IPS-NIHi7 (cell line): Measurements from ENCODE around the gene PARP8.
A peak's percentile ranks its signal among the peaks of the same experiment; 100 is the strongest.

ENCODE experiments used
- DNase-seq: peaks from one replicate; pipeline ENCODE4 v3.0.0; 2012; ENCODE audit warnings: mixed read lengths; ENCODE audit errors: extremely low spot score

Gene PARP8

GRCh38 chr5:50846261-50846660 lies 179.8 kb downstream of the PARP8 start:
- DNase-seq = no peak

- DNase-seq = no peak
Measured at GRCh38 chr5:50849554-50849953, 183.1 kb downstream of the PARP8 start.

- no peak for DNase-seq
Measured at GRCh38 chr5:50853151-50853550, 186.7 kb downstream of the PARP8 start.

DNA sequence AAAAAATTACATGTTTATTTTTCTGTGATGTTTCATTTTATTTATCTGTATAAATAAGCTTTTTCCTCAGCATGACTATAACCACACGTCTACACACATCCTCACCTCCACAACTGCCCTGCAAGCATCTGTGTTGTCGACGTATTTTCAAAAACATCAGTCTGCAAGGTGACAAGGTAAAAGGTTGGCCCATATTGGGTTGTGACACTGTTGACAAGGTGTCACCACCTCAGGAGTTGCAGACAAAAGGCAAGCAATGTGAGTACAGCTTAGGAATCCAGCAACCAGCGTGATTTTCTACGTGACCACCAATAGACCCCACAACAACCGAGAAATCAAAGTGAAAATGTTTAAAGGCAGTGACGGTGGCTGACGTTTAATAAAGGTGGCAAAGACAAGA lies 187.6 kb downstream of the PARP8 start:
- DNase-seq = no peak

- no peak for DNase-seq
Measured at GRCh38 chr5:50855001-50855400, 188.6 kb downstream of the PARP8 start.

DNA sequence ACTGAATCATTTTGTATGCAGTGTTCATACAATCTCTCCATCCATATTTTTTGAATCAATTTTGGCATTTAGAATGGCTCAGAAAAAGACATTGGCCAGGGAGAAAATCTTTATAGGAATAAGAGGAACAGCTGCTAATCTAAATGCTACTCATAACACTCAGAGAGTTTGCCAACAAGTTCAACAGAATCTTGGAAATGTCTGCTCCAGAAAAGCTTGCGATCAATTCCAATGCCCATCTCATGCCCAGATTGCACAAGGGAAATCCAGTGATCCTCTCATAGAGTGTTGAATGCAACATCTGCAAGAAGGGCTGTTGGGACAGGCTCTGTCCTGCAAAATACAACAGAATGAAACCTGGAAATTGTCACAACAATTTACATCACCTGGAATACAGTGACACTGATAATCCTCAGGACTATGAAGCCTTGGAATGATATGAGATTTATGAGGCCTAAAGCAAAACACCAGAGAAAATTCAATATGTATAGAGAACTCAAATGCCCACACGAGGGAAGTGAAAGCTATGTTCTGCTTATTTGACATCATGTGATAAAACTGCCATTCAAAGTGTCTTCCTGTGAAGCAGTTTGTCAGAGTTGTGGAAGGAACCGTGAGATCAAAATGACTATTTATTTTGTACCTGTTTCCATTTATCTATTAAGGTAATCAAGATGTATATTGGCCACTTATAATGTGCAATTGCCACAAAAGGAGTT lies 190.1 kb downstream of the PARP8 start:
- no peak for DNase-seq

GRCh38 chr5:50863534-50864170 lies 197.2 kb downstream of the PARP8 start:
- DNase-seq = no peak

DNA sequence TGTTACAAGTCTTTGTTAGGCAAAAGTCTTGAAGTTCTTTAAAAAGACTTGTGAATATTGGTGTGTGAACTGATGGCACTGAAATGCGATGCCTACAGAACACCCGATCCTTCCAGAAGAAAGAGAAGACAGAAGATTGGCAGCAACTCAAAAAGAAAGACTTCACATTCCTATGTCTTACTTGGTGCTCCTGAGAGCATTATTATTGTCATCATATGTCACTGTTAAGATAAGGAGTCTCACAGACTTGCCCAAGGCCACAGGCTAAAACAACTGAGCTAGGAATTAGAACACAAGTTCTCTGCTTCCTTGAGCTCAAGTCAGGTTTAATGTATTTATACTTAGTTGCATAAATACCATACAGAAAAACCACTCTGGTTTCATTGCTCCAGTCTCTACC lies 198.0 kb downstream of the PARP8 start:
- DNase-seq = no peak

GRCh38 chr5:50866415-50866814 lies 200.0 kb downstream of the PARP8 start:
- no peak for DNase-seq

GRCh38 chr5:50867140-50867539 lies 200.7 kb downstream of the PARP8 start:
- DNase-seq = peak; percentile 23

DNA sequence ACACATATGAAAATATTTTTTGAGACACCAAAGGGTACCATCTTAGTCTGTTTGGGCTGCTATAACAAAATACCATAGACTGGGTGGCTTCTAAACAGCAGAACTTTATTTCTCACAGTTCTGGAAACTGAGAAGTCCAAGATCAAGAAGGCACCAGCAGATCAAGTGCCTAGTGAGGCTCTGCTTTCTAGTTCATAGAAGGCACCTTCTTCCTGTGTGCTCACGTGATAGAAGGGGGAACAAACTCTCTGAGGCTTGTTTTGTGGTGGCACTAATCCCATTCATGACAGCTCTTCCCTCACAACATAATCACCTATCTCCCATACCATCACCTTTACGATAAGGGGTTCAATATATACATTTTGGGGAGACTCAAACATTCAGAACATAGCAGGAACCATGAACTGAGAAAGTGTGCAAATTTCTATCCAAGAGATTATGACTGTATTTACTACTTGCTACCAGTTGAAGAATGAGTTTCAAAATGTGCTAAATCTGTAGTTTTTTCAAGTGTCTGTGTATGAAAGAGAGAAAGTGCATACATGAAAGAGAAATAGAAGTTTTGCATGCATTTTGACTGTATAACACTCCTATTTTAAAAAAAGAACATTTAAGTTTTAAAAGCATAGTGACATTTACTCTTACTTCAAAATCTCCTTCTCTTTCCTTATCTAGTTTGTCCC lies 207.3 kb downstream of the PARP8 start:
- no peak for DNase-seq

DNA sequence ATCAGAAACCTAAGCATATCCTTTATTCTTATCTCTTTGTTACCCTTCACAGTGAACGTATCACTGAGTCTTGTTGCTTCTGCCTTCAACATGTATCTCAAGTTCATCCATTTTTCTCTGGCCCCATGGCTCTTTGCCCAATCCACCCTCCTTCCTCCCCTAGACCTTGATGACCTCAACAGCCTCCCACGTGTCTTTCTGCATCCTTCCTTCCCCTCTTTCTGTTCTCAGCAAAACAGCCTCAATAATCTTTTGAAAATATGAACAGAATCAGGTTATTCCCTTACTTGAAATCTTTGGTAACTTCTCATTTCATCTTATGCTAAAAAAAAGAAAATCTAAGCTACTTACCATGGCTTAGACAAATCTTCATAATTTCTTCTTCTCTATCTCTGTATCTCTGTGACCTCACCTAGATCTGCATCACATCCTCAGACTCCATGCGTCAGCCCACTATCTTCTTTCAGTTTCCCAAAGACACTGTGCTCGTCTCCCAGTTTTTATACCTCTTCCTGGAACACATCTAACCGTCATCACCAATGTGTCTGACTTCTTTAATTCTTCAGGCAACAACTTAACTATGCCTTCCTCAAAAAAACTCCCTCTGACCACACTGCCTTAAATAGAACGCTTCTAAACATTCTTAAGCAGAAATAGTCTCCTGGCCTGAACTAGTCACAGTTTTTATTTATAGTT lies 208.0 kb downstream of the PARP8 start:
- no peak for DNase-seq

DNA sequence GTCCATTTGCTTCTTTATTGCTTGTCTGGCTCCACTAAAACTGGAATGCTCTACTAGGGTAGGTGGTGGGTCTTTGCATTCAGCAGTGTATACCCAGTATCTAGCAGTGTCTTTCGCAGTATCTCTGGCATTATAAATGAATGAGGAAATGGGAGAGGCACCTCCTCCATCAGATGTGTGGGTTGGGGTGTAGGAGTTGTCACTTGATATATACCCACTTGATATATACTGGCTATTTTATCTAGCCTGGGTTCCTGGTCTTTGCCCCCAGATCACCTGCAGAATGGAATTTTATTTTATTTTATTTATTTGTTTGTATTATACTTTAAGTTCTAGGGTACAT lies 208.5 kb downstream of the PARP8 start:
- DNase-seq = no peak

DNA sequence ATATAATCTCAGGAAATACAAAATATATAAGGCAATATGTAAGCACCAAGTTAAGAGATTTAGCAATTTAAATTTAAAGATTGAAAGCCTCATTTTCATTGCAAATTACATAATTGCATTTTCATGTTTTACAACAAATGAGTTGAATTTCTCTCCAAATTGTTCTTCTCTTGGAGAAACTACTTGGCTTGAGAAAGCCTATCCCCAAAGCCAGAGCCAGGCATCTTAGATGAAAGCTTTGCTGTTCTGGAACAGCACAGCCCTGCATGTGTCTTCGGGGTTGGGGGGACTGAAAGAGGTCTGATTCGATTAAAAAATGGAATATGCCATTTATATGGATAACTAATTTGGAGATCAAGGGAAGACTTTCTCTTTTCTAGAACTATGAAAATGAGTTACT lies 212.0 kb downstream of the PARP8 start:
- no peak for DNase-seq

DNA sequence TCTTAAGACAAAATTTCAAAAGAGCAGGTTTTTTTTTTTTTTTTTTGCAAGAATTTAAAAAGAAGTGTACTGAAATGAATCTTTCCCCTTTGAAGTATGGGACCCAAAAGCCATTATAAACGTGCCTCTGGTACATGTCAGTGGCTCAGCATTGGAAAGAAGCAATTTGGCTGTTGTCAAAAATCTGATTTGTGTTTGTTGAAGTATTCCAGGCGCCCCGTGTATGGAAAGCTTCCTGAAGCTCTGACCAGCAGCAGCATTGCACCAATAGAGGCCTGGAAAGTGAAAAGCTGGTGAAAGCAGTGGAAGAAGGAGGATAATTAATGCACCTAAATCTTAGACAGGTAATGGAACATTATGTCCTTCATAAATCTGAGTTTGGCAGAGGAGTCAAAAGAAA lies 215.0 kb downstream of the PARP8 start:
- DNase-seq = no peak

DNA sequence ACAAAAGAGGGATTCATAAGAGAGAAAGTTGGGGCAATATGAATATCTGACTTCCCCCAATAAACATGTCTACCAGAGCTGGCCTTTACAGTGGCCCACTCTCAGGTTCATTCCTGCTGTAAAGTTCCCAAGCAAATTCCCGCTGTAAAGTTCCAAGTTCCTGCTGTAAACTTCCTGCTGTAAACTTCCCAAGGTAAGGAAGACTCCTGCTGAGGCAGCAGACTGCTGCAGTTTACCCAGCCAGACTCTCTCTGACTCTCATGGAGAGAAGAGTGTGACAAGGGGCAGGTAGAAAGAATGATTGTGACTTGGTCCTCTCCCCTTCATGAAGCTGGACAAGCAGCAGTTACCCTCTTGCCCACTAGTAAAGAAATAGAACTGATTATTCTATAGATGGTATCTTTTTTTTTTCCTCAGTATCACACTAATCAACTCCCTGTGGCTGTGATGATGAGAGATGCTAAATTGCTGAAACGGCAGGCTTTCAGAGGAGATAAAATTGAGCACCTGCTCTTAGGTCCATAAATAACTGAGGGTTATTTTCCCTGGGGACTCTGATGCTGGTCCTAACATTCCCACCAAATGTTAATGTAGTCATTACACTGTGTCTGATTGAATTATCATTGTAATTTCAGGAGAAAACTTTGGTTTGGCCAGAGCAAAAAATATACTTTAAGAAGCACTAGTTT lies 220.4 kb downstream of the PARP8 start:
- DNase-seq = peak; percentile 17

GRCh38 chr5:50887889-50888633 lies 221.6 kb downstream of the PARP8 start:
- no peak for DNase-seq

GRCh38 chr5:50888751-50889150 lies 222.3 kb downstream of the PARP8 start:
- no peak for DNase-seq

GRCh38 chr5:50889790-50890189 lies 223.4 kb downstream of the PARP8 start:
- DNase-seq = no peak
